ENCODE results near the gene ANO7.
A peak's percentile ranks its signal among the peaks of the same experiment; 100 is the strongest.

- TF ChIP-seq CTCF (IDR thresholded peaks at IDR 0.05) (peak; percentile 26; the same call in 1 of the 2 replicates), EP300 (IDR thresholded peaks at IDR 0.05; ENCODE audit: borderline replicate concordance in 1 of 2, low read depth in 1 of 2, low read length in 1 of 2) (no peak), FOSL2 (IDR thresholded peaks at IDR 0.05; ENCODE audit: borderline replicate concordance, low read depth) (no peak), GATA2 (CRISPR knock-in tag; IDR thresholded peaks at IDR 0.05) (no peak)
Observed at GRCh38 chr2:241218131-241219029, 29.9 kb downstream of the ANO7 start.

Data from SK-N-SH (cell line).